Mucosa of rectum (tissue), 2 donors: Measurements from ENCODE around the gene PITPNM1.

Experiments
- H3K27ac ChIP-seq, 2 donors: one replicate each; pipeline ENCODE4 v1.7.0; 2013; ENCODE audit warnings: inconsistent platforms in 2 of 2, low read depth in 2 of 2, low read length in 2 of 2
- H3K27me3 ChIP-seq, 2 donors: one replicate each; pipeline ENCODE4 v1.7.0; 2013; ENCODE audit warnings: low read length in 2 of 2; ENCODE audit not compliant: control insufficient read depth in 2 of 2, insufficient read depth in 2 of 2
- H3K36me3 ChIP-seq, 2 donors: one replicate each; pipeline ENCODE4 v1.7.0; 2013; ENCODE audit warnings: low read length in 2 of 2; ENCODE audit not compliant: control insufficient read depth in 2 of 2, insufficient read depth in 2 of 2
- H3K4me1 ChIP-seq, 2 donors: one replicate each; pipeline ENCODE4 v1.7.0; 2013; ENCODE audit warnings: low read length in 2 of 2, mild to moderate bottlenecking in 1 of 2; ENCODE audit not compliant: control insufficient read depth in 2 of 2, insufficient read depth in 2 of 2
- H3K4me3 ChIP-seq, 2 donors: one replicate each; pipeline ENCODE4 v1.7.0; 2013; ENCODE audit warnings: low read length in 2 of 2
- H3K9ac ChIP-seq, 2 donors: one replicate each; pipeline ENCODE4 v1.7.0; 2013; ENCODE audit warnings: low read length in 2 of 2, low read depth in 1 of 2, mild to moderate bottlenecking in 1 of 2
- H3K9me3 ChIP-seq, 2 donors: one replicate each; pipeline ENCODE4 v1.7.0; 2013; ENCODE audit warnings: low read length in 2 of 2; ENCODE audit not compliant: control insufficient read depth in 2 of 2
- donor health status: healthy.
- donor health status: Normal muscosa, but diverticular disease.

Gene PITPNM1

GRCh38 chr11:67541198-67541597 is 36.0 kb upstream of the PITPNM1 start:
- Histone ChIP-seq H3K9me3 (no peaks in the 10 kb centered on the region), H3K4me1 (peaks cover 16 to 21% of the 10 kb centered on the region in 2 donors), H3K9ac (no peak overlapping the region), H3K36me3 (no peaks in the 10 kb centered on the region), H3K27ac (no peak overlapping the region), H3K4me3 (no peak overlapping the region), H3K27me3 (peaks cover 0 to 3% of the 10 kb centered on the region in 2 donors)

DNA sequence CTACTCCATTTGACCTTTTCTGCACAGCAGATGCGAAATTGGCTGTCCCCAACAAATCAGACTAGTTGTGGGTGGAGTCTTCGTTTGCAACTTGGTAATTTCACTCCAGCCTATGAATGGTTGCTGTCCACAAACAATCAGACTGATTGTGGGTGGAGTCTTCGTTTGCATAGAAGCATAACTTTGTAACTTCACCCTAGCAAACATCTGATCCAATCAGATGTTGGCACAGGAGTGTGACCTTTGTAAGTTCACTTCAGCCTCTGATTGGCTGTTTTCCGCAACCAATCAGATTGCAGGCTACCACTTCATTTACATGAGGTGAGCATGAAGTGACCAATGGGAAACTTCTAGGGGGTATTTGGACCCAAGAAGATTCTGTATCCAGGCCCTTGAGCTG is 34.4 kb upstream of the PITPNM1 start:
- peaks cover 0 to 3% of the 10 kb centered on the region in 2 donors for H3K27me3 ChIP-seq
- H3K9me3 ChIP-seq: peaks cover 0 to under 1% of the 10 kb centered on the region in 2 donors
- no peak overlapping the region for H3K9ac ChIP-seq
- no peaks in the 10 kb centered on the region for H3K36me3 ChIP-seq
- H3K27ac ChIP-seq: no peak overlapping the region
- peaks cover 10 to 15% of the 10 kb centered on the region in 2 donors for H3K4me1 ChIP-seq
- no peak overlapping the region for H3K4me3 ChIP-seq

- Histone ChIP-seq H3K36me3 (no peaks in the 10 kb centered on the region), H3K27ac (no peak overlapping the region), H3K27me3 (peaks cover 0 to 3% of the 10 kb centered on the region in 2 donors), H3K9me3 (peaks cover 0 to 3% of the 10 kb centered on the region in 2 donors), H3K4me1 (peaks cover 10 to 14% of the 10 kb centered on the region in 2 donors), H3K4me3 (no peak overlapping the region), H3K9ac (no peak overlapping the region)
These were observed 33.8 kb upstream of the PITPNM1 start for GRCh38 chr11:67538823-67539505.

DNA sequence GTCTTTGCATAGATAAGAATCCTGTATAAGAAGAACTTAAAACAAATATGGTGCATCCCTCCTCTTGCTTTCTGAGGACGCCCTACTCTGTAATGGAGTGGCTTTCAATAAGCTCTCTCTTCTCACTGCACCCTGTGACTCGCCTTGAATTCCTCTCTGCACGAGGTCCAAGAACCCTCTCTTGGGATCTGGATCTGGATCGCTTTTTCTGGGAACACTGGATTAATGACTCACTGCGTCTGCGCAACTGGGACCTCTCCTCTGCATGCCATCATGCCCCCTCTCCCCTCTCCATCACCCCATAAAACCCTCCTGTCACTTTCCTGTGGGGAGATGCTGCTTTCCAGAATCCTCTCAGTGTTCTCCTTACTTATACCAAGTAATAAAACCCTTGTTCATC is 33.1 kb upstream of the PITPNM1 start:
- peaks cover 0 to 3% of the 10 kb centered on the region in 2 donors for H3K9me3 ChIP-seq
- no peak overlapping the region for H3K27ac ChIP-seq
- no peak overlapping the region for H3K4me3 ChIP-seq
- H3K9ac ChIP-seq: no peak overlapping the region
- no peaks in the 10 kb centered on the region for H3K36me3 ChIP-seq
- peaks cover 0 to 3% of the 10 kb centered on the region in 2 donors for H3K27me3 ChIP-seq
- peaks cover 5 to 8% of the 10 kb centered on the region in 2 donors for H3K4me1 ChIP-seq

DNA sequence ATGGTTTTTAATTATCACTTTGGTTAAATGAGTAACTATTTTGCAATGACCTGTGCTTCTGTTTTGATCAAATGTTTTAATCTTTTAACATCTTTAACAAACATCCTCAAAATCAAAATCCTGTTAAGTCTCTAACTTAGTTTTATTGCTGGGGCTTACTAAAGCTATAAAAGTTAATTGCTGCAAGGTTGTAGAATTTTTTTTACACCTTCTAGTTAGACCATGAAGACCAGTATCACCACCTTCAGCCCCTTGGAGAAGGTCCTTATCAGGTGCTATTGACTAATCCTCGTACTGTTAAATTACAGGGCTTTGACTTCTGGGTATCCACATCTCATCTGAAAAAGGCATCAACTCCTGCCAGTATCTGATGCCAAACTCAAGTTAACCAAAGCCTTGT is 30.4 kb upstream of the PITPNM1 start:
- no peak overlapping the region for H3K4me3 ChIP-seq
- no peak overlapping the region for H3K9ac ChIP-seq
- peak overlapping the region in 1 of 2 donors; percentile 20 for H3K27ac ChIP-seq
- peaks cover 0 to 3% of the 10 kb centered on the region in 2 donors for H3K9me3 ChIP-seq
- peaks cover 0 to 3% of the 10 kb centered on the region in 2 donors for H3K27me3 ChIP-seq
- H3K36me3 ChIP-seq: no peaks in the 10 kb centered on the region
- peaks cover 0 to 5% of the 10 kb centered on the region in 2 donors for H3K4me1 ChIP-seq

DNA sequence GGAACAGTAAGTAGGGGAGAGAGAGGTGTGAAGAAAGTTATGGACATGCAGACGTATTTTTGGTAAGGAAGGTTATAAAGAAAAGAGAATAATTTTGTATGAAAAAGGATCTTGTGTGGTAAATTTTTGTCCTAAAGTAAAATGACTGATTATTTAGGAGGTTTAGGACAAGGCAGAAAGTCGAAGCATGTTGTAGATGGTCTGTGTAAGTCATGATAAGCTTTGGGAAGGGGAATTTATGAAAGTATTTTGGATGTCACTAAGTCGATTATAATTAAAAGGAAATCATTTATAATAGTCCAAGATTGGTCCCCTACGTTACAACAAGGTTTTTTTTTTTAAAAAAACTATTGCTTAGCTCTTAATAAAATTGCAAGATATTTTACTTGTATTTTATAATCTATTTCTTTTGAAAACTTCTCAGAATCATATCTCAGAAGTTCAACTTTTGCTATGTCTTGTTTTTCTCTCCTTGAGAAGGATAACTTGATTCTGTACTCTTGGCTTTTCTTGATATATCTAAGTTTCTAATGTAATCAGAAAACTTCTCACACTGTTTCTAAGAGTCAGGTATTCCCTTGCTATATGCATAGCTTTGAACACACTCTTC is 29.0 kb upstream of the PITPNM1 start:
- Histone ChIP-seq H3K9me3 (peaks cover 0 to 3% of the 10 kb centered on the region in 2 donors), H3K4me1 (peaks cover 0 to 5% of the 10 kb centered on the region in 2 donors), H3K9ac (no peak overlapping the region), H3K36me3 (no peaks in the 10 kb centered on the region), H3K27ac (no peak overlapping the region), H3K27me3 (peaks cover 0 to 3% of the 10 kb centered on the region in 2 donors), H3K4me3 (no peak overlapping the region)

DNA sequence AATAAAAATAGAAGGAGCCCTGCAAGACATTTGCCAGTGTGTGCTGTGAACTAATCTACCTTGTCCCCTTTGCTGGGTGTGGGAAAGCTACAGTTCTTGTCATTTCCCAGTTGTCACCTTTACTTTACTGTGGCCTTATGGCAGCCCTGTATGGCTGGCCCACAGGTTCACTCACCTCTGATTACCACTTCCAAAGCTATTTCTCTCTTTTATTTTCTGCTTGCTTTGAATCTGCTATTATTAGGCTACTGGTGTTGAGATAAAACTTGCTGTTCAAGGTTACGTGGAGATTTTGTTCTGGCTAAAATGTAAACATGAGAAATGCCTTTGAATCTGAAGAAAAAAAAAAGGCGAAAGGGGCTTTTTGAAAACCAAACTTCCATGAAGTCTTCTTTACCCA is 27.7 kb upstream of the PITPNM1 start:
- Histone ChIP-seq H3K9me3 (peaks cover 0 to 3% of the 10 kb centered on the region in 2 donors), H3K27ac (no peak overlapping the region), H3K36me3 (no peaks in the 10 kb centered on the region), H3K4me1 (peaks cover 0 to 5% of the 10 kb centered on the region in 2 donors), H3K9ac (no peak overlapping the region), H3K4me3 (no peak overlapping the region), H3K27me3 (no peaks in the 10 kb centered on the region)

GRCh38 chr11:67530282-67530592 is 25.1 kb upstream of the PITPNM1 start:
- Histone ChIP-seq H3K9me3 (peaks cover 0 to 3% of the 10 kb centered on the region in 2 donors), H3K9ac (no peak overlapping the region), H3K4me3 (no peak overlapping the region), H3K27ac (no peak overlapping the region), H3K4me1 (peaks cover 6 to 8% of the 10 kb centered on the region in 2 donors), H3K36me3 (no peaks in the 10 kb centered on the region), H3K27me3 (no peaks in the 10 kb centered on the region)

- Histone ChIP-seq H3K4me3 (no peak overlapping the region), H3K27ac (no peak overlapping the region), H3K9me3 (no peaks in the 10 kb centered on the region), H3K4me1 (peaks cover 16 to 18% of the 10 kb centered on the region in 2 donors), H3K9ac (no peak overlapping the region), H3K36me3 (no peaks in the 10 kb centered on the region), H3K27me3 (no peaks in the 10 kb centered on the region)
These were observed 23.2 kb upstream of the PITPNM1 start for GRCh38 chr11:67528376-67528775.

GRCh38 chr11:67525275-67525976 is 20.3 kb upstream of the PITPNM1 start:
- peak overlapping the region; percentile 34 to 36 for H3K9ac ChIP-seq
- H3K9me3 ChIP-seq: no peaks in the 10 kb centered on the region
- peak overlapping the region; percentile 53 to 71 for H3K27ac ChIP-seq
- no peaks in the 10 kb centered on the region for H3K27me3 ChIP-seq
- no peaks in the 10 kb centered on the region for H3K36me3 ChIP-seq
- H3K4me3 ChIP-seq: no peak overlapping the region
- H3K4me1 ChIP-seq: peaks cover 16 to 18% of the 10 kb centered on the region in 2 donors
